CD14-positive monocyte (primary cell): Measurements from ENCODE around the gene G3BP2. TPM values are rescaled to one million over a fixed set of nuclear protein-coding genes. Genes with fewer than 3 reads are reported as not detected.
"Not testable (repeated sequence)": the region's sequence is repeated elsewhere in the genome, so short reads cannot be mapped to it uniquely, and the experiment has no call there.

ENCODE experiments used
- DNase-seq, 3 donors: peaks; one replicate each; pipeline ENCODE4 v3.0.0-alpha.2; 2011 to 2022
- H2AFZ ChIP-seq: 2 replicates; pipeline ENCODE4 v1.6.0; 2012; ENCODE audit warnings: mild to moderate bottlenecking, low read depth, low read length, inconsistent platforms; ENCODE audit not compliant: insufficient read depth, poor library complexity, severe bottlenecking
- H3K27ac ChIP-seq, 2 donors: 1 replicate in 1 of 2; 2 replicates in 1 of 2; pipeline ENCODE4 v1.5.1; 2012 to 2013; ENCODE audit warnings: low read length in 2 of 2, control low read depth in 1 of 2, inconsistent platforms in 1 of 2, low read depth in 1 of 2, mild to moderate bottlenecking in 1 of 2
- H3K27me3 ChIP-seq, 2 donors: one replicate each; pipeline versions ENCODE4 v1.6.0 to v1.6.1; 2011 to 2013; ENCODE audit warnings: low read length in 2 of 2; ENCODE audit not compliant: control insufficient read depth in 2 of 2, insufficient read depth in 2 of 2
- H3K36me3 ChIP-seq, 2 donors: replicated peaks in 1 of 2; 1 replicate in 1 of 2; 2 replicates in 1 of 2; pipeline versions ENCODE4 v1.5.1 to v1.6.1; 2012 to 2013; ENCODE audit warnings: low read length in 2 of 2, control low read depth in 1 of 2, inconsistent platforms in 1 of 2, mild to moderate bottlenecking in 1 of 2; ENCODE audit not compliant: insufficient read depth in 2 of 2, control insufficient read depth in 1 of 2
- H3K4me1 ChIP-seq, 2 donors: 1 replicate in 1 of 2; 2 replicates in 1 of 2; pipeline versions ENCODE4 v1.5.1 to v1.6.1; 2012 to 2013; ENCODE audit warnings: low read length in 2 of 2, control low read depth in 1 of 2, inconsistent platforms in 1 of 2, mild to moderate bottlenecking in 1 of 2, moderate library complexity in 1 of 2; ENCODE audit not compliant: insufficient read depth in 2 of 2, control insufficient read depth in 1 of 2
- H3K4me2 ChIP-seq: replicated peaks from 2 replicates; pipeline ENCODE3; 2012; ENCODE audit warnings: low read length, moderate library complexity, mild to moderate bottlenecking; ENCODE audit not compliant: poor library complexity, severe bottlenecking; ENCODE audit errors: extremely low read depth
- H3K4me3 ChIP-seq, 3 experiments: fragments of 200-600 bp in 1 of 3; sonication (generic) in 1 of 3; replicated peaks in 1 of 3; 1 replicate in 2 of 3; 2 replicates in 1 of 3; pipeline ENCODE4 v1.5.1; 2011 to 2013; ENCODE audit warnings: low read length in 3 of 3, mild to moderate bottlenecking in 3 of 3, control low read depth in 2 of 3, low read depth in 2 of 3, inconsistent platforms in 1 of 3, moderate library complexity in 1 of 3
- H3K79me2 ChIP-seq: 2 replicates; pipeline ENCODE4 v1.6.0; 2012; ENCODE audit warnings: mild to moderate bottlenecking, control low read depth, inconsistent platforms, low read length, moderate library complexity; ENCODE audit not compliant: insufficient read depth
- H3K9ac ChIP-seq: 2 replicates; pipeline ENCODE4 v1.6.0; 2017; ENCODE audit warnings: low read length, mild to moderate bottlenecking; ENCODE audit not compliant: insufficient read depth, poor library complexity, severe bottlenecking
- H3K9me3 ChIP-seq, 2 donors: replicated peaks in 1 of 2; 1 replicate in 1 of 2; 2 replicates in 1 of 2; pipeline versions ENCODE4 v1.5.1 to v1.6.1; 2012 to 2013; ENCODE audit warnings: low read length in 2 of 2, control low read depth in 1 of 2; ENCODE audit not compliant: control insufficient read depth in 1 of 2, insufficient read depth in 1 of 2
- H4K20me1 ChIP-seq: 2 replicates; pipeline ENCODE4 v1.6.0; 2012; ENCODE audit warnings: mild to moderate bottlenecking, low read length, control low read depth, moderate library complexity; ENCODE audit not compliant: insufficient read depth
- H3K27ac Mint-ChIP-seq, 7 donors: one replicate each; pipeline ENCODE4 v1.8.0; 2020; ENCODE audit warnings: mild to moderate bottlenecking in 7 of 7, mixed read lengths in 7 of 7, moderate library complexity in 6 of 7, inconsistent platforms in 2 of 7
- H3K27me3 Mint-ChIP-seq, 3 donors: one replicate each; pipeline ENCODE4 v1.8.0; 2021 to 2022; ENCODE audit warnings: low read depth in 3 of 3, mild to moderate bottlenecking in 3 of 3, mixed read lengths in 3 of 3, moderate library complexity in 3 of 3, inconsistent platforms in 1 of 3
- H3K36me3 Mint-ChIP-seq, 2 donors: one replicate each; pipeline ENCODE4 v1.8.0; 2020; ENCODE audit warnings: mixed read lengths in 2 of 2, inconsistent platforms in 1 of 2, mild to moderate bottlenecking in 1 of 2
- H3K4me1 Mint-ChIP-seq: one replicate; pipeline ENCODE4 v1.8.0; 2020; ENCODE audit warnings: mild to moderate bottlenecking, mixed read lengths
- H3K4me3 Mint-ChIP-seq, 2 donors: one replicate each; pipeline ENCODE4 v1.8.0; 2020; ENCODE audit warnings: mild to moderate bottlenecking in 2 of 2, mixed read lengths in 2 of 2, moderate library complexity in 1 of 2
- H3K9me3 Mint-ChIP-seq, 7 donors: one replicate each; pipeline ENCODE4 v1.8.0; 2020 to 2022; ENCODE audit warnings: mixed read lengths in 7 of 7, mild to moderate bottlenecking in 6 of 7, moderate library complexity in 6 of 7, inconsistent platforms in 2 of 7
- WGBS: methylation state at CpG from one replicate; pipeline ENCODE4 v1.1.5; 2013; ENCODE audit warnings: missing lambda C conversion rate; ENCODE audit not compliant: insufficient coverage; 5-methylcytosine and 5-hydroxymethylcytosine counted together
- intact Hi-C, 2 donors: fragments of 100-400 bp; cut with micrococcal nuclease; formaldehyde crosslinking; loops; one replicate each; pipeline versions ENCODE4 v1.15.0 to v1.15.1; 2023
- polyA plus RNA-seq, 3 donors: library from polyadenylated mRNA; depleted of rRNA in 1 of 3; unstranded in 2 of 3; stranded (reverse) in 1 of 3; fragments of 300-500 nt in 2 of 3; fragments of >200 nt in 1 of 3; fragmentation: Illumina TruSeq in 2 of 3; gene quantifications; 1 replicate in 2 of 3; 2 replicates in 1 of 3; pipeline ENCODE4 v1.2.3, GENCODE V29; 2012 to 2021
- TF ChIP-seq, protein P1 (sequence below): fragments of 200-600 bp; IDR thresholded peaks from one replicate; pipeline ENCODE4 v1.8.0; 2022; ENCODE audit warnings: antibody characterized with exemption, mild to moderate bottlenecking

Gene G3BP2
- polyA plus RNA-seq, 3 donors = 32.5 to 92.3 (median 74.2) TPM

GRCh38 chr4:75696581-75696980 is 23.4 kb upstream of the G3BP2 start:
- H3K9me3 Mint-ChIP-seq = peaks cover 0 to 3% (median 0%) of the 10 kb centered on the region in 7 donors
- no peaks in the 10 kb centered on the region for H3K36me3 ChIP-seq
- H4K20me1 ChIP-seq = no peaks in the 10 kb centered on the region
- H3K4me3 Mint-ChIP-seq = no peak overlapping the region
- H3K27me3 Mint-ChIP-seq = no peaks in the 10 kb centered on the region
- no peak overlapping the region for H3K4me2 ChIP-seq
- TF ChIP-seq, protein P1, sequence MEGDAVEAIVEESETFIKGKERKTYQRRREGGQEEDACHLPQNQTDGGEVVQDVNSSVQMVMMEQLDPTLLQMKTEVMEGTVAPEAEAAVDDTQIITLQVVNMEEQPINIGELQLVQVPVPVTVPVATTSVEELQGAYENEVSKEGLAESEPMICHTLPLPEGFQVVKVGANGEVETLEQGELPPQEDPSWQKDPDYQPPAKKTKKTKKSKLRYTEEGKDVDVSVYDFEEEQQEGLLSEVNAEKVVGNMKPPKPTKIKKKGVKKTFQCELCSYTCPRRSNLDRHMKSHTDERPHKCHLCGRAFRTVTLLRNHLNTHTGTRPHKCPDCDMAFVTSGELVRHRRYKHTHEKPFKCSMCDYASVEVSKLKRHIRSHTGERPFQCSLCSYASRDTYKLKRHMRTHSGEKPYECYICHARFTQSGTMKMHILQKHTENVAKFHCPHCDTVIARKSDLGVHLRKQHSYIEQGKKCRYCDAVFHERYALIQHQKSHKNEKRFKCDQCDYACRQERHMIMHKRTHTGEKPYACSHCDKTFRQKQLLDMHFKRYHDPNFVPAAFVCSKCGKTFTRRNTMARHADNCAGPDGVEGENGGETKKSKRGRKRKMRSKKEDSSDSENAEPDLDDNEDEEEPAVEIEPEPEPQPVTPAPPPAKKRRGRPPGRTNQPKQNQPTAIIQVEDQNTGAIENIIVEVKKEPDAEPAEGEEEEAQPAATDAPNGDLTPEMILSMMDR = no peak
- peaks cover 0 to 4% of the 10 kb centered on the region in 2 donors for H3K36me3 Mint-ChIP-seq
- no peaks in the 10 kb centered on the region for H3K79me2 ChIP-seq
- H3K9me3 ChIP-seq = peaks cover 0 to 2% of the 10 kb centered on the region in 2 donors
- DNase-seq = no peak
- 100% methylated on average over 1 of the region's 3 CpGs for WGBS
- H3K4me1 Mint-ChIP-seq = peaks cover 15% of the 10 kb centered on the region
- no peak overlapping the region for H3K9ac ChIP-seq
- H3K27me3 ChIP-seq = no peaks in the 10 kb centered on the region
- H3K4me3 ChIP-seq = no peak overlapping the region
- H3K27ac Mint-ChIP-seq = no peak overlapping the region
- no peak overlapping the region for H3K27ac ChIP-seq
- intact Hi-C loops = no loop called here
- no peak overlapping the region for H2AFZ ChIP-seq
- peaks cover 16% of the 10 kb centered on the region in 2 donors for H3K4me1 ChIP-seq

DNA sequence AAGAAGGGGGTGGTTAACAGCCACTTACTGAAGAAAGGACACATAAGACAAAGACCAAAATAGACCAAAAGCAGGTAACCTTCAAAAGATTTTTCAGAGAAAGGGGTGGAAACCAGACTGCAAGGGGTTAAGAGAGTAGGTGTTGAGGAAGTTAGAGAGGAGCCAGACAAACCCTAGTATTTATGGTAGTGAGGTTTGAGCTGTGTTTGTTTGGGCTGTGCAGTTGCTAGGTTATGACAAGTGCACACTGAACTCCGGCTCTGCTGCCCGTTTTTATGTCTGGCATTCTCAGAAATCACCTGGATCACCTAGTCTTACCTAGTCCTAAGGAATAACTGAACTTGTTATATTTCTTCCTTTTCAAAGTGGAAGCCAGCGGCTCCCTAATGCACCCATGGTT is 22.9 kb upstream of the G3BP2 start:
- no peak overlapping the region for H3K9ac ChIP-seq

GRCh38 chr4:75692066-75692465 is 18.9 kb upstream of the G3BP2 start:
- DNase-seq, H3K27me3 Mint-ChIP-seq, H3K9me3 Mint-ChIP-seq, H3K27me3 ChIP-seq, H3K79me2 ChIP-seq, intact Hi-C loops, H3K36me3 ChIP-seq, H3K4me3 Mint-ChIP-seq, H3K27ac ChIP-seq, H3K4me1 Mint-ChIP-seq, H3K9ac ChIP-seq, H3K4me2 ChIP-seq, H3K9me3 ChIP-seq, H3K36me3 Mint-ChIP-seq, H4K20me1 ChIP-seq, H3K4me3 ChIP-seq, H2AFZ ChIP-seq, H3K4me1 ChIP-seq: not testable (repeated sequence)
- 98% methylated on average over 5 of the region's 5 CpGs for WGBS
- H3K27ac Mint-ChIP-seq = peak overlapping the region in 1 of 7 donors; percentile 13

More for the DNA sequence above, 22.9 kb upstream of the G3BP2 start:
- intact Hi-C loops = no loop called here
- H3K4me3 Mint-ChIP-seq = no peak overlapping the region
- H3K4me1 ChIP-seq = peaks cover 16% of the 10 kb centered on the region in 2 donors
- H3K27ac Mint-ChIP-seq = no peak overlapping the region
- H4K20me1 ChIP-seq = no peaks in the 10 kb centered on the region
- WGBS = no CpG with 5 or more reads among the region's 3 CpGs
- no peaks in the 10 kb centered on the region for H3K27me3 ChIP-seq
- peaks cover 0 to 2% of the 10 kb centered on the region in 2 donors for H3K9me3 ChIP-seq
- peaks cover 15% of the 10 kb centered on the region for H3K4me1 Mint-ChIP-seq
- H3K79me2 ChIP-seq = no peaks in the 10 kb centered on the region
- H3K27me3 Mint-ChIP-seq = no peaks in the 10 kb centered on the region
- TF ChIP-seq, protein P1 = no peak
- no peak for DNase-seq
- H3K4me2 ChIP-seq = no peak overlapping the region
- H2AFZ ChIP-seq = no peak overlapping the region
- H3K27ac ChIP-seq = no peak overlapping the region
- H3K36me3 ChIP-seq = no peaks in the 10 kb centered on the region
- peaks cover 0 to 4% of the 10 kb centered on the region in 2 donors for H3K36me3 Mint-ChIP-seq
- H3K9me3 Mint-ChIP-seq = peaks cover 0 to 3% (median 0%) of the 10 kb centered on the region in 7 donors
- H3K4me3 ChIP-seq = no peak overlapping the region
